Measurements from ENCODE around the gene WBP11.
A peak's percentile ranks its signal among the peaks of the same experiment; 100 is the strongest.

Gene WBP11

GRCh38 chr12:14803011-14803829 is at the start of gene WBP11, which contains the start of gene C12orf60:
Gene WBP11, minus strand, starts transcription at chr12:14803478. Its CDS starts 2,095 bp downstream, at chr12:14801383.
Gene C12orf60, plus strand, starts transcription at chr12:14803670. Its CDS starts 19,266 bp downstream, at chr12:14822936.
- DNase-seq, result peak; percentile 97

DNA sequence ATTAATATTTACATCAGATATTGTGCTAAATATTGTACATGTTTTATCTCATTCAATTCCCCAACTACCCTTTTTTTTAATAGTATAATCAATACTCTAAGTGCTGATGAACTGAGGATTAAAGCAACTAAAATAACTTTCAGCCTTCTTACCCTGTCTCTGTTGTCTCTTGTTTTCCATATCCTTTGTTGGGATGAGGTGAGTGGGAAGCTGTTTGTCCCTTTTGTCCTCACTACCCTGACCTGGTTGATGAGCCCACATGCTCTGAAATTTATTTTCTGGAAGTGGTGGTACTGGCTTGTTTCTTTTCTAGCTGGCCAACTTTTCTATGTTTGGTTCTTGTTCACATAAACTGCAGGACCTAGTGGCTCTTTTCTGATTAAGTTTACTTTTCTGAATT is 49.6 kb upstream of the WBP11 start:
- no peak for DNase-seq

GRCh38 chr12:14850929-14851663 is 47.8 kb upstream of the WBP11 start:
- no peak for DNase-seq

DNA sequence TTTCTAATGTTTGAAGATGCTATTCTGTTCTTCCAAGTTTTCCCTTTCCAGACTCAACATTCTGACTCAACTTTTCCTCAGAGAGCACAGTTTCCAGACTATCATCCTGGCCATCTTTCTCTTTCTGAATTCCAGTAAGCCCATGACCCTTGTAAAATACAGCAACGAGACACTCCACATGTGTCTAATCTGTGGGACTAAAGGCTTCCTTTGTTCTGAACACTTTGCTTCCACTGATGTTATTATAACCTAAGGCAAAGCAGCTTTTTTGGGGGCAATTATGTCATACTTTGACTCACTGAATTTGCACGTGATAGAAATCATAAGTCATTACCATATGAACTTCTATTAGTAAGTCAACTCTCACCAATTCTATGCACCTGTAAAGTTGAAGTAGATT is 46.4 kb upstream of the WBP11 start:
- no peak for DNase-seq

DNA sequence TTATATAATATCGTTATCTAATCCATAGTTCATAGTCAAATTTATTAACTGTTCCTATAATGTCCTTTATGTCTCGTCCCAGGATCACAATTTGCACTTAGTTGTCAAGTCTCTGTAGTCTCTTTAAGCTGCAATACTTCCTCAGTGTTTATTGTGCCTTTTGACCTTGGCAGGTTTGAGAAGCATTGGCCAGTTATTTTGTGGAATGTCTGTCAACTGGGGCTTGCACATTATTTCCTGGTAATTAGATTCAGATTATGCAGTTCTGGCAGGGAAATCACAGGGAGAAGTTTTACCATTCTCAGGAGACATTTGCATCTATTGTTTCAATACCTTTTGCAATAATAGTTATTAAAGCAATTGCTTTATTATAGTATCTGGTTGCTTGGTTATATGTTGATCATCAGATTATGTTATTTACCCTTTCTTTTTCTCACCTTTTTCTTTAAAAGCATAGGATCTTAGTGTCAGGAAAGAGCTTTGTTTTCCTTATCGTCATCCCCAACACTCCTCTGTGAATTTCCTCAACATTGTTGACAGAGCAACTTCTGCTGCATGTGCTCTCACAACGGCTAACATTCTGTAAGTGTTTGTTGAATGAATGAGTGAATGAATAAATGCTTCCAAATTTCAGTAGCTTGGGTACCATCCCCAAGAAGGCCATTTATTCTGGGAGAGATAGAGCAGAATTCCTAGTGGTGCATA is 43.8 kb upstream of the WBP11 start:
- no peak for DNase-seq

DNA sequence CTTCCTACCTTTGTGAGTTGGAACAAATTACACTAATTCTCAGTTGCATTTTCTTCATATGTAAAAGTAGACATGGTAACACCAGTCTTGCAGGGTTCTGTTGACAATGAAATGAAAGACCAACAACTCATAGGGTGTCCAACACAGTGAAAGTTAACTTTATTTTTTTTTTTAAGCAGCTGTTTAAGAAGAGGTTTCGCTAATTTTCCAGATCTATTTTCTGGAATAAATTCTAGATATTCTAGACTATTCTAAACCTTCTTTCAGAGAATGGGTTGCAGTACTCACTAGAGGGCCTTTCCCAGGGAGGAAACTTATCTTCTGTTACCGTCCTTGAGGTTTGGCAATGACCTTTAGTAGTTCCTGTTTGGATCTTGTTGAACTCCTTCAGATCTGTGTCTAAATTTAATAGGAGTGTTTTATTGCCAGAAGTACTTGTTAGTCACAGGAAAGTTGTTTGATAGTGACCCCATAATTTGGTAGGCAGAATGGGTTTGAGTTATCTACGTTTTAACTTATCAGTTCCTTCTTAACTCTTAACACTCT is 42.8 kb upstream of the WBP11 start:
- no peak for DNase-seq

DNA sequence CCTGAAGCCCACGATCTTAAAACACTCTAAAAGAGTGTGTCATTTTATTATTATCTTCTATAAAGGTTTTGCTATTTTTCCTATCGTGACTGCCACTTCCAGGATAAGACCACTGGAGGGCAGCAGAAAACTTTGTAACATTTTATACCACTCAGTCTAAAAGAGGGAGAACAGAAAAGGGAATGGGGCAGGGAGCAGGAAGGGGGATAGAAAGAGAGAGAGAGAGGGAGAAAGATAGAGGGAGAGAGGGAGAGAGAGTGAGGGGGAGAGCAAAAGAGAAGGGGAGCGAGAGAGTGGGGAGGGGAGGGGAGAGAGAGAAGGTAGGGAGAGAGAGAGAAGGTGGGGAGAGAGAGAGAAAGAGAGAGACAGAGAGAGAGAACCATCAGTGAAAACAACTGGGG is 42.1 kb upstream of the WBP11 start:
- peak; percentile 69 for DNase-seq

DNA sequence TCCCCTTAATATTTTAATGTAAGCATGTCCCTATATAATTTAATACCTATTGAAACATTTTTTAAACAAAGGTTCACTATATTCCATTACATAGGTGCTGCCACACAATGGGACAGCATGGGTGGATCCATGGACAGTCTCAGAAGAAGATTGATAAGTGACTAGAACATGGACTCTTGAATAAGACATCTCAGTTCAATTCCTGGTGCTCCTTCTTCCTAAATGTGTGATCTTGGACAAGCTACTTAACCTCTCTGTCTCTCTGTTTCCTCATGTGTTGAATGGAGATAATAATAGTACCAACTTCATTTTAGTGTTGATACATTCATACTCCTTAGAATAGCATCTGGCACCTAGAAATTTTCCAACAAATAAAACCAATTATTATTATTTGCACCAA is 41.1 kb upstream of the WBP11 start:
- DNase-seq, result no peak

GRCh38 chr12:14843425-14843887 is 40.2 kb upstream of the WBP11 start, which contains the start of gene ART4:
Gene ART4, minus strand, starts transcription at chr12:14843526. Its CDS starts 413 bp downstream, at chr12:14843113.
- DNase-seq, result no peak

- no peak for DNase-seq
These were observed 39.0 kb upstream of the WBP11 start for GRCh38 chr12:14842315-14842714.

- no peak for DNase-seq
These were observed 38.5 kb upstream of the WBP11 start for GRCh38 chr12:14841761-14842160.

DNA sequence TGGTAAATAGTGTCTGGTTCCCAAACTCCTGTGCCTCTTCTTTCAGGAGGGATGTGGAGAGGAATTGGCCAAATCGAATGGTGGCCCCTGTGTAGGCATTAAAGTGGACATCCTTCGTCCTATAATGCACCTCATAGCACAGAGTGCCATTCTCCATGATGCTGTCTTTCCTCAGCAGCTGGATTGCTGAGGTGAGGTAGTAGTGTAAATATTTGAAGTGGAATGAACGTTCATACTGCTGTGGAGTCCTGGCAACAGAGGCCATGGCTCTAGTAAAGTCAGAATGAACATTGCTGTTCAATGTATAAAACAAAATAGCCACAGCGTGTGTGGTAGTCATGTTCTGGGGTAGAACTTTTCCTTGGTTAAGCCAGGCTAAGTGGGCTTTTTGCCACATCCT is 37.3 kb upstream of the WBP11 start:
- DNase-seq, result no peak

DNA sequence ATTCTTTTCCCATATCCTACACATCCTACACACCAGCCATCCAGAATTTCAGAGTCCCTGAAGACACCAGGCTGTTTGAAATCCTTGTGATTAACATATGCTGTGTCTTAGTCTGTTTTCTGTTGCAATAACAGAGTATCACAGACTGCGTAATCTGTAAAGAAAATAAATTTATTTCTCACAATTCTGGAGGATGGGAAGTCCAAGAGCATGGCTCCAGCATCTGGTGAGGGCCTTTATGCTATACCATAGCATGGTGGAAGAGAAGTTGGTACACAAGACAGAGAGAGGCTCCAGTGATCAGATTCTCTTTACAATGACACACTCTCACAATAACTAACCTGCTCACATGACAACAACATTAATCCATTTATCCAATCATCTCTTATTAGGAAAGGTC is 36.0 kb upstream of the WBP11 start:
- no peak for DNase-seq

- DNase-seq, result no peak
These were observed 33.3 kb upstream of the WBP11 start for GRCh38 chr12:14836336-14837210.

DNA sequence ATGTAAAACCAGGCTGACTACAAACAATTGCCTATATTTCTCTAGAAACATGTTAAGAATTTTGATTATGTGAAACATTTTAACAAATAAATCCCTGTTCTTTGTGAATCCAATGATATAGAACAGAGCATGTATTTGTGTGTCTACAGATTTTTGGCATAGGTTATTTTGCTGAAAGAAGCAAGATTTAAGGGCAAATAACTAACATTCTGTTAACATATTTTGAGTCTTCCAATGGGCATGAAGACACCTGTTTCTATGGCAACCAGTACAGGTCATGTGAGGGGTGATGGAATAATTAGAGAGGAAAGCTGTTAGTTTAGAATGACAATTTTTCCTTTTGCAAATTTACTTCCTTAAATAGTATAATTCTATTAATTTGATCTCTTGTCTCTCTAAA is 31.2 kb upstream of the WBP11 start:
- no peak for DNase-seq

GRCh38 chr12:14833952-14834351 is 30.7 kb upstream of the WBP11 start:
- DNase-seq, result no peak

- DNase-seq, result no peak
These were observed 30.1 kb upstream of the WBP11 start for GRCh38 chr12:14833336-14833735.

DNA sequence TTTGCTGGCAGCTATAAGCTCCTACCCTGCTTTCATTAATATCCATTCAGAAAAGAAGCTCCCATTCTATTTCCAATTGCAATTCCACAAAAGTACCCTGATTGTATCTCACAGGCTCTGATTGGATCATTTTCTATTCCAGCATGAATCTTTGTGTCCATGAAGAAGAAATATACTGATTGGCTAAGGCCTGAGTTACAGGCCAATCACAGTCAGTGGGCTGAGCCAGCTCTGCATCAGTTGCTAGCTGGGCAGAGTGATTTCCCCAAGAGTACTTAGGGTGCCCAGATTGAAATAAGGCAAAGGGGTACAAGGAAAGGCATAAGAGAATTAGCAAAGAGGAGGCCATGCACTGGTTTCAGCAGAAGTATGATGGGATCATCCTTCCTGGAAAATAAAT is 25.6 kb upstream of the WBP11 start:
- DNase-seq, result no peak

DNA sequence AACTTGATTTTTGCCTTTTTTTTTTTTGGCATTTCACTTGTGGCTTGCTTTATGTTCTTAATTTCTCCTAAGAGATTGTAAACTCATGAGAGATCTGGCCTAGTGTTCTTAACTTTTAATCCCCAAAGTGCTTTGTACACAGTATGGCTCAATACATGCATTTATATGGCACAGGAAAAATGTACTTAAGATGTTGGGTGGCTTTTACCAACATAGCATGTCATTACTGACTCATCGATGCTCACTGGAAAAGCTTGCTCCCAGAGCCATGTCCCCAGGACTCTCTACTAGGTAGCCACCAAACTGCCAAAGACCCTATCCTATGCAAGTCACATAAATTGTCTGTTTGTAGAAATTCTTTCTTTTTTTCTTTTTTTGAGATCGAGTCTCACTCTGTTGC is 23.8 kb upstream of the WBP11 start:
- no peak for DNase-seq

DNA sequence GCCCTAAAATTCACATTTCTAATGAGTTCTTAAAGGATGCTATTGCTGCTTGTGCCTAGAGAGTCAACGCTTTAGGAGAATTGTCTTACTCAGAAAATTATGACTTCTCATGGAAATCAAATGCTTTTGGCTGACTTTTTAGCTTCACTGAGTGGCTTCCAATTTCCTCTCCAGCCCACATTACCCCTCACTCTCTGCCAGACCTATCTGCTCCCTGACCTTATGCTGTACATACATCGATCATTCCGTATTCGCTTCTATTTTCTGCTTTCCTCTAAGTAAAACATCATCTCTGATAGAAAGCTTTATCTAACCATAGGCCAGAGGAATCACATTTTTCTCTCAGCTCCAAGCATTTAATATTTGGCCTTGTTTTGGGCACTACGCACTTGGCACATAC is 23.2 kb upstream of the WBP11 start:
- no peak for DNase-seq

DNA sequence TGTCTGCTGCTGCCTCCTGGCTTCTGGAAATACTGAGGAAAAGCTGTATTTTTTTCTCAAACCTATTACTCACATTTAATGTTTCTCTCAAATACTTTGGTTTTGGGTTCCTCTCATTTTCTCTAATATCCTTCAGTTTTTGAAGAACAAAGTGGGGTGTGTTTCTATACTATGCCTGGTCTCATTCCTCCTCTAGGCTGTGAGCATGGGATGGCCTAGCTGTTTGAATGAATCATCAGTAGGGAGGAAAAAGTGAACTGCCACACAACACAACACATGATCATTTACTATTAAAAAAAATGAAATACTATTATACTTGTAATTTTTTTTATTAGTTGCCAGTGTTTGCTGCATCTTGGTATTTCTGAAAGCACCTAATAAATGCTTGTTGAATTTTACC is 22.0 kb upstream of the WBP11 start:
- DNase-seq, result no peak

GRCh38 chr12:14824012-14824634 is 20.8 kb upstream of the WBP11 start:
- no peak for DNase-seq
